ENCODE measurements around the gene NAA20.

The NAA20 gene

GRCh38 chr20:20018366-20018765 lies 1.2 kb downstream of the NAA20 start:
- DNase-seq (ENCODE audit: low read depth in 2 of 2), result no peak

- DNase-seq (ENCODE audit: low read depth in 2 of 2), result no peak
Observed at GRCh38 chr20:20019123-20019522, 2.0 kb downstream of the NAA20 start.

GRCh38 chr20:20020908-20021307 lies 3.7 kb downstream of the NAA20 start:
- no peak for DNase-seq (ENCODE audit: low read depth in 2 of 2)

GRCh38 chr20:20021835-20022234 lies 4.7 kb downstream of the NAA20 start:
- DNase-seq (ENCODE audit: low read depth in 2 of 2), result no peak

GRCh38 chr20:20022498-20022897 lies 5.3 kb downstream of the NAA20 start:
- DNase-seq (ENCODE audit: low read depth in 2 of 2), result no peak

DNA sequence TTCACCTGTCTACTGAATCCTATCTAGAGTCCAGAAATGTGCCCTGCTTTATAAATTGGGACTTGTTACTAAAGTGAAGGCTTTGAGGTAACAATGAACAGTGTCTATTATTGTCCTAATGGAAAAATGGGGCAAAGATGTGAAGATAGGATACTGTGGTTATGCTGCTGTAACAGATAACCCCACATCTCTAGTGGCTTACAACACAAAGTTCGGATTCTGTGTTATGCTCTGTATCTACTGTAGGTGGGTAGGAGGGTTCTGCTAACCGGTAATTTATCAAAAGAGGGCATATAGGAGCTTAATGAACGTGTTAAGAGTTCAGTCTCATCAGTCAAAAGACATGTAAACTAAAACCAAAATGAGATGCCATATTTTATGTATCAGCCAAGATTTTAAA lies 6.2 kb downstream of the NAA20 start:
- no peak for DNase-seq (ENCODE audit: low read depth in 2 of 2)

- no peak for DNase-seq (ENCODE audit: low read depth in 2 of 2)
Observed at GRCh38 chr20:20024942-20025341, 7.8 kb downstream of the NAA20 start.

- DNase-seq (ENCODE audit: low read depth in 2 of 2), result no peak
Observed at GRCh38 chr20:20027284-20027683, 10.1 kb downstream of the NAA20 start.

DNA sequence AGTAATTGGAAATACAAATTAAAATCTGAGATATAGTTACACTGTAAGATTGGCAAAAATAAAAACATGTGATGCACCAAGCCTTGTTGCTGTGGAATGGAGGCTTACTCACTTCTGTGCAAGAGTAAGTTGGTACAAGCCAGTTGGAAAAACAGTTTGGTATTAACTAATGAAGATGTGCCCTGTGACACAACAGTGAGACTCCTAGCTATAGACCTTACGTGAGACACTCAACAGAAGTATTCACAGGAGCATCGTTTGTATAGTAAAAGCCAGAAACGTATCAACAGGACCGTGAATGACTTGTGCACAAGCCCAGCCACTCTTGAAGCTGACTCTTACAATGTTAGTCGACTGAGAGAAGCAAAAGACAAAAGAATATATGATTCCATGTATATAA lies 14.6 kb downstream of the NAA20 start:
- no peak for DNase-seq (ENCODE audit: low read depth in 2 of 2)

GRCh38 chr20:20034486-20034885 lies 17.3 kb downstream of the NAA20 start:
- DNase-seq (ENCODE audit: low read depth in 2 of 2), result no peak

DNA sequence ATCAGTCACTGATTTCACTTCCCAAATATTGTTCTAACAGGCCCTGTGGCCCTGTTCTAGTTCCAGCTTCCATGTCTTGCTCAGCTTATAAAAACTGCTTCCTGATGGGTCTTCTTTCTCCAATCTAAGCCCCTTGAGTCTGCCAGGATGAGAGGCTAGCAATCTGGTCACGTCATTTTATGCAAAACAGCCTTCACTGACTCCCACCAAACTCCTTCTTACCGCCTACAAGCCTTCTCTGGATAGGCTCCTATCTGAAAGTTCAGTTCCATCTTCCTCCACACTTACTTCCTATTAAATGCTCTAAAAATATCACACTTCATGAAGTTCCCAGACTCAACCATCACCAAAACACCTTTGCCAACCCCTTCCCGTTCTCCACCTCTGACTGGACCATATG lies 19.6 kb downstream of the NAA20 start:
- DNase-seq (ENCODE audit: low read depth in 2 of 2), result no peak

DNA sequence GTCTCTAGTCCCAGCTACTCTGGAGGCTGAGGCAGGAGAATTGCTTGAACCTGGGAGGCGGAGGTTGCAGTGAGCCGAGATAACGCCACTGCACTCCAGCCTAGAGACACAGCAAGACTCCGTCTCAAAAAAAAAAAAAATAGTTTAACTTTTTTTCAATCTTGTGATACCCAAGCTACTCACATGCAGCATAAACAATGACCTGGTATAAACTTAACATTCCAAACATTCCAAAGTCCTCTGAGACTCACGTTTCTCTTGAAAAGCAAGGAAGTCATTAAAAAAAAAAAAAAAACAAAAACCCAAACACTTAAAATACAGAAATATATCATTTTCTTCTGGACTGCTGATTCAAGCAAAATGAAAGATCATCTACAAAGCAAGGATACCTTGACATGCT lies 20.8 kb downstream of the NAA20 start:
- no peak for DNase-seq (ENCODE audit: low read depth in 2 of 2)

- no peak for DNase-seq (ENCODE audit: low read depth in 2 of 2)
Observed at GRCh38 chr20:20038586-20038985, 21.4 kb downstream of the NAA20 start.

- no peak for DNase-seq (ENCODE audit: low read depth in 2 of 2)
Observed at GRCh38 chr20:20039752-20040387, 22.7 kb downstream of the NAA20 start.

GRCh38 chr20:20051767-20052073 lies 34.6 kb downstream of the NAA20 start:
- DNase-seq (ENCODE audit: low read depth in 2 of 2), result no peak

DNA sequence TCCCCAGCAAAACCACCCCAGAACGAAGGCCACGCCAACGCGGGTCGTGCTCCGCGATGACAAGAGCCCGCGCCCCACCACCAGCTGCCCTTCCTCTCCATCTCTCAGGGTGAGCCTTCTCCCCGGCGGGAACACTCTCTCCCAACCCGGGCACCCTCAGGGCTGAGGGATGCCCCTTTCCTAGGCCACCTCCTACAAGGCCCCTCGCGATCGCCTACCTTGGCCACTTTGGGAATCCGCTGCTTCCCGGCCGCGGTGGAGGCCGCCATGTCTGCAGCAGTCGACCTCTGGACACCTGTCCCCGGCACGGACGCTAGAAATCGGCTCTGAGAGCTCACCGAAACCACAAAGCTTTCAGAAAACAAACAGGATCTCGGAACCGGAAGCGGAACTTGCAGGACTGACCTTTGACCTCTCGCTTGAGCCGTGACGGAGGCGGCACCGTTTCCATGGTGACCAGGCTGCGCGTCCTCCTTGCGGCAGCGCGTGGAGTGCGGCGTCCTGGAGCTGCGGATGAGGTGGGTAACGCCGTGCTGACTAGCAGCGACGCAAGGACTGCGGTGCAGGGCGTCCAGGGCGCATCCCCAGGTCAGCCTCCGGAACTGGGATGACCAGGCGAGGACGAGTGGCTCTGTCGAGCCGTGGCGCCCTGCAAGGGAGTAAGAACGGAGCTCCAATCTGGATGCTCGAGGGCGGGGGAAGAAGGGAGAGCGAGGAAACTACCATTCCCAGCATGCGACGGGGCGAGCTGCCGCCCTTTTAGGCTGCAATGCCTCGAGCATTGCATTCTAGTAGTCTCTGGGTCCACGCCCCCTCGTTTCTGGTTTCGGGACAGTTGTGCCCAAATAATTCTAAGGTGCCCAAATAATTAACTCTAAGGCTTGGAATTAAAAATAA lies 35.2 kb downstream of the NAA20 start, which contains the start of the genes CFAP61 and CRNKL1:
TSS of gene CFAP61 (plus strand) at position 459 of the 897 bp plus-strand sequence. CDS start 4,122 bp downstream, outside the sequence.
TSS of gene CRNKL1 (minus strand) at position 393 of the 897 bp plus-strand sequence. CDS start at position 269, 124 bp downstream.
- DNase-seq (ENCODE audit: low read depth in 2 of 2), result peak; percentile 94 to 96

GRCh38 chr20:20060234-20060998 lies 43.3 kb downstream of the NAA20 start:
- no peak for DNase-seq (ENCODE audit: low read depth in 2 of 2)

DNA sequence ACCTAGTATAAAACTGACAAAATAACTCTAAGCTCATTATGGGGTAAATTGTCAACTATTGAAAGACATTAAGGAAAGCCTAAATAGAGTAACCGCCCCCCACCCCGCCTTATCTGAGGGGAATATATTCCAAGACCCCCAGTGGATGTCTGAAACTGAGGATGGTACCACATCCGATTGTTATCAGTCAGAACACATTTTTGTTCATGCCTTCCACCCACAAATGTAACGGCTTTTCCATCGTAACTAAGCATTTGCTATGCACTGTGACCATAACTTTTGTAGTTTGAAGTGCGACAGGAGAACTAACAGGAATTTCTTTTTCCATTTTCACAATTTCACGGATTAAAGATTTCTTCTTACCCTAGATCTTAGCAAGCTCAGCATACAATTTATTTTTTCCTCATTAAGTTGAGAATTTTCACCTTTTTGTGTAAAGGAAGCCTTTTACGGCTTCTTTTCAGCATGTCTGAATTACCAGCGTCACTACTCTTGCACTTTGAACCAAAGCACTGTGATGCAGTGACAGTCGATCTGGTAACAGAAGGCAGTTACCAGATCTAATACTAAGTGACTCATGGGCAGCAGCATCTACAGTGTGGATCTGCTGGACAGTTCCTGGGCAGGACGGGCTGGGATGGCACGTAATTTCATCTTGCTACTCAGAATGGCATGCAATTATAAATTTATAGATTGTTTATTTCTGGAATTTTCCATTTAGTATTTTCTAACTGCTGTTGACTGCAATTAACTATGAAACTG lies 47.0 kb downstream of the NAA20 start:
- no peak for DNase-seq (ENCODE audit: low read depth in 2 of 2)

DNA sequence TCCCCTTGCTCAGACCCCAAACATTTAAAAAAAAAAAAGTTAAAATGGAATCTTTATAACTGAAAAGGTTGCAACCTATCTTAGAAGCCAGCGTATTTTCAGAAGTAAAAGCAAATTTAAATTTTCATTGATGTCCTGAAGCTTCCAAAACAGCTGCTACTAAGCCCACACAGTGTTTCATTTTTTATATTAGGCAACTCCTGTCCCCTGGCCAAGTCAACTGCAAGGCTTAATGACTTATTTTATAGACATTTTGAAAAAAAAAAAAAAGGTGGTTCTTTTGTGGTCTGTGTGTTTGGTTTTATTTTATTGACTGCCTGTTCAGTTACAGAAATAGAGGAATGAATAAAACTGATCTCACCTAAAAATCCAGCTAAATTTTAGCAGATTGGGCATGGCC lies 48.2 kb downstream of the NAA20 start:
- no peak for DNase-seq (ENCODE audit: low read depth in 2 of 2)

- no peak for DNase-seq (ENCODE audit: low read depth in 2 of 2)
Observed at GRCh38 chr20:20070871-20071726, 53.9 kb downstream of the NAA20 start.

Data from stimulated activated CD8-positive, alpha-beta memory T cell treated with anti-CD3 and anti-CD28 coated beads, Interleukin-2, amount 100 ng/mL, for 1 hour (primary cell).